Spinal cord (tissue), 10 donors: ENCODE results near the gene SERF2. TPM values are rescaled to one million over a fixed set of nuclear protein-coding genes. Genes with fewer than 3 reads are reported as not detected.

Experiments used
- DNase-seq, 6 donors: peaks; one replicate each; pipeline versions ENCODE4 v3.0.0 to v3.0.0-alpha.2; 2013 to 2015; ENCODE audit warnings: low spot score in 6 of 6, low read depth in 4 of 6
- H3K27ac ChIP-seq: one replicate; pipeline ENCODE4 v1.5.1; 2013; ENCODE audit warnings: low read depth, low read length, control low read depth
- H3K27me3 ChIP-seq: one replicate; pipeline ENCODE4 v1.6.1; 2013; ENCODE audit warnings: low read length; ENCODE audit not compliant: control insufficient read depth, insufficient read depth
- H3K36me3 ChIP-seq: one replicate; pipeline ENCODE4 v1.6.1; 2013; ENCODE audit warnings: low read length; ENCODE audit not compliant: control insufficient read depth, insufficient read depth
- H3K4me1 ChIP-seq: one replicate; pipeline ENCODE4 v1.6.1; 2013; ENCODE audit warnings: low read length; ENCODE audit not compliant: control insufficient read depth, insufficient read depth
- H3K4me3 ChIP-seq: one replicate; pipeline ENCODE4 v1.5.1; 2013; ENCODE audit warnings: low read depth, low read length, control low read depth
- H3K9me3 ChIP-seq: one replicate; pipeline ENCODE4 v1.6.1; 2013; ENCODE audit warnings: low read length; ENCODE audit not compliant: control insufficient read depth, insufficient read depth
- WGBS: methylation state at CpG from one replicate; pipeline ENCODE4 v1.1.5; 2013; ENCODE audit warnings: missing lambda C conversion rate; ENCODE audit not compliant: insufficient coverage; 5-methylcytosine and 5-hydroxymethylcytosine counted together
- polyA plus RNA-seq, 2 donors: library from polyadenylated mRNA; unstranded; fragments of 120-200 nt; gene quantifications; one replicate each; pipeline ENCODE4 v1.2.1, GENCODE V29; 2013; ENCODE audit not compliant: insufficient read length in 2 of 2
- total RNA-seq, 2 donors: library from RNA; depleted of rRNA in 1 of 2; stranded (reverse); fragments of 120-200 nt in 1 of 2; fragments of >200 nt in 1 of 2; gene quantifications; one replicate each; pipeline versions ENCODE4 v1.2.3 to v1.2.4, GENCODE V29; 2013 to 2014
- donor health status: healthy.

SERF2 gene
- total and polyA plus RNA-seq, 4 donors, result 134 to 884 (median 521) TPM

- no peaks in the 10 kb centered on the region for H3K27me3 ChIP-seq
Observed at GRCh38 chr15:43789409-43789808, 2.7 kb upstream of the SERF2 start.

DNA sequence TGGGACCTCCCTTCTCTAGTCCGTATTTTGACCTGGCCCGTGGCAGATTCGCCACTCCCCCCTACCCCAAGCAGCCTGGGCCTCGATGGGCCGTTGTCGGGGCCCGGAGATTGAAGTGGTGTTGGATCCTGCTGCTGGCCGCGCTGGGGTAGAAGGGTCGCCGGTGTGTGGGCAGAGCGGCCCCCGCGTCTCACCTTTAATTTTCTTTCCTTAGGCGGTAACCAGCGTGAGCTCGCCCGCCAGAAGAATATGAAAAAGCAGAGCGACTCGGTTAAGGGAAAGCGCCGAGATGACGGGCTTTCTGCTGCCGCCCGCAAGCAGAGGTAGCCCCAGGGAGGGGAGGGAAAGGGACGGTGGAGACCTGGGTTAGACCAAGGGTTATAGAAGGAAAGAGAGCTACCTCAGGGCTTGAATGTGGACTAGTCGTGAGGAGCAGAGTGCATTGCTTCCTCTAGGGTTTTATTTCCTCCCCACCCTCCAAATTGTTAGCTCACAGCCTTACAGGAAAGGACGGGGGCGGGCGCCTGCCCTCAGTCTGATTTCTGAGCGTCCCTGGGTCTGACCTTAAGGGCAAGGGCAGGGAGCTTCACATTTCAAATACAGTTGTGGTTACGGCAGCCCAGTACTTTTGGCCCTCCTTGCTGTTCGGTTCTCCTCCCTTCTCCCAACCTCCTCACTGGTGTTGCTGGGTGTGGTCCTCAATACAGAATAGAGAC lies 799 bp downstream of the SERF2 start:
- no peaks in the 10 kb centered on the region for H3K9me3 ChIP-seq
- peak overlapping the region; percentile 100 for H3K4me3 ChIP-seq
- H3K27me3 ChIP-seq, result no peaks in the 10 kb centered on the region
- peaks cover 25% of the 10 kb centered on the region for H3K4me1 ChIP-seq
- peaks cover 33% of the 10 kb centered on the region for H3K36me3 ChIP-seq
- no peak for DNase-seq
- H3K27ac ChIP-seq, result peak overlapping the region; percentile 98
- WGBS, result 5% methylated on average over 26 of the region's 33 CpGs

More at GRCh38 chr15:43789409-43789808, 2.7 kb upstream of the SERF2 start:
- H3K36me3 ChIP-seq, result peaks cover 13% of the 10 kb centered on the region
- H3K27ac ChIP-seq, result no peak overlapping the region
- peaks cover 19% of the 10 kb centered on the region for H3K4me1 ChIP-seq
- H3K4me3 ChIP-seq, result no peak overlapping the region
- H3K9me3 ChIP-seq, result no peaks in the 10 kb centered on the region
- no peak for DNase-seq
- WGBS, result no CpG with 5 or more reads among the region's 3 CpGs

GRCh38 chr15:43793647-43794046 lies 1.5 kb downstream of the SERF2 start:
- Histone ChIP-seq H3K4me3 (peak overlapping the region; percentile 100), H3K36me3 (peaks cover 33% of the 10 kb centered on the region), H3K4me1 (peaks cover 25% of the 10 kb centered on the region), H3K27ac (no peak overlapping the region), H3K27me3 (no peaks in the 10 kb centered on the region), H3K9me3 (no peaks in the 10 kb centered on the region)
- no peak for DNase-seq
- WGBS, result 90% methylated on average over 9 of the region's 10 CpGs

DNA sequence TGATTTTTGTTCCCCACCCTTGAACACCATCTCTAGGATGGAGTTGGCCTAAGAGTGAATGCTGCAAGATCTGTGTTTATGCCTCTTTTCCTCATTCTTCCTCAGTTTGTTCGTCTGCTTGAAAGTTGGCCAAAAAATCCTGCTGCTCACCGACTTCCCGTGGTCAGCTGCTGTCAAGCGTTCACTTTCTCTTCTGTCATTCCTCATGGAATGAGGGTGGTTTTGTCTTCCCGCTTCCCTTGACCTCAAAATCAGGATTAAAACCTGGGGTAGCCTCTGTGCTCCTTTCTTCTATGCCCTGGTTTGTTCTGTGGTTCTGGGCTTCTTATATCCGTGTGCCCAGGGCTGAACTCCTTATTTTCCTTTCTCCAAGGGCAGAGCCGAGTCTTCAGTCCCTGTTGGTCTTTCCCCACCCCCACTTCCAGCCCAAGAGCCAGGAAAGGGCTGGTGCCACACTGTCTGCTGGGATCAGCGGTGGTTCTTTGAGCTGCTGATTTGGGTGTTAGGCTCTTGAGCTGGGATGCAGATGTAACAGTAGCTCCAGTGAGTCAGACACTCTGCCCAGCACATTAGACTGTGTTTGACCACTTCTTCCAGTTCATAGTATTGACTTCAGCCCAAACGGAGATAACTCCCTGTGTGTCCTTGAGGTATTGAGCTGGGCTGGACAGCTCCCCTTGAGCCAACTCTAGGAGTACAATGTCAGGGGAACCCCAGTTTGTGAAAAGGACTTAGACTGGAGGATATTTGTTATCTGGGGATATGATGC lies 2.3 kb downstream of the SERF2 start:
- Histone ChIP-seq H3K4me1 (peaks cover 25% of the 10 kb centered on the region), H3K9me3 (no peaks in the 10 kb centered on the region), H3K4me3 (peak overlapping the region; percentile 1), H3K27ac (no peak overlapping the region), H3K27me3 (no peaks in the 10 kb centered on the region), H3K36me3 (peaks cover 40% of the 10 kb centered on the region)
- no peak for DNase-seq
- WGBS, result 78% methylated on average over 5 of the region's 9 CpGs

DNA sequence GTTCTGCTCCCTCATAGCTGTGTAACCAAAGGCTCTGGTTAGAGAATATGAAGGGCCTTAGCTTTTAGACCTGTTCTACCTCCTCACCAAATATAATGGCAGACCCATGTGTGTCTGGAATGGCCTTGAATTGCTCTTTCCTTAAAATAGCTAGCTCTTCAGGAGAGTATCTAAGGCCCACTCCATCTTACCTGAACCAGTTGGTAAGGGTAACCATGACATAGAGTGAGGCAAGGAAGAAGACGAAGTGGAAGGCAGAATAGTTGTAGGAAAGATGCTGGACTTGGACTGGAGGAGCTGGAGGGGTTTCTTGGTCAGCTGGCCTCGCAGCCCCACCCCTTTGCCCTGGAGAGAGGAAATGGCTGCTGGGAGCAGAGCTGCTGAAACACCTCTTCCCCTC lies 3.1 kb downstream of the SERF2 start:
- Histone ChIP-seq H3K27me3 (no peaks in the 10 kb centered on the region), H3K27ac (no peak overlapping the region), H3K36me3 (peaks cover 45% of the 10 kb centered on the region), H3K4me1 (peaks cover 30% of the 10 kb centered on the region), H3K4me3 (no peak overlapping the region), H3K9me3 (no peaks in the 10 kb centered on the region)
- 100% methylated on average over 1 of the region's 2 CpGs for WGBS
- no peak for DNase-seq

DNA sequence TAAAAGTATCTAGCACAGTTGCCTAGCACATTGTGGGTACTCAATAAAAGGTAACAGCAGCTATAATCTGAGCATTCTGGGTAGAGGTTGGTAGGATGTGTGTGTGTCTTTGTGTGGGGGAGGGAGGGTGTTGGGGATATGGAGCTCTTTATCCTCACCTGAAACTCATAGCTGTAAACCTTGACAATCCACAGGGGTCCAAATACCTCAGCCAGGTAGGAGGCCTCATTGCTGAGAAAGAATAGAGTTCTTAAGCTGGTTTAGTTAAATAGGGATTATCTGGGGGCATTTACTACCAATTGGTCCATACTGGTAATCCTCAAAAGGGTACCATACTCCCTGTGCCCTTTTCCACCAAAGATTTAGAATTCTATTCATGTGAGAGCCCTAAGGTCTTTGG lies 3.9 kb downstream of the SERF2 start:
- H3K9me3 ChIP-seq, result no peaks in the 10 kb centered on the region
- peaks cover 45% of the 10 kb centered on the region for H3K36me3 ChIP-seq
- H3K27me3 ChIP-seq, result no peaks in the 10 kb centered on the region
- peaks cover 32% of the 10 kb centered on the region for H3K4me1 ChIP-seq
- no peak overlapping the region for H3K4me3 ChIP-seq
- DNase-seq, result no peak
- H3K27ac ChIP-seq, result no peak overlapping the region

GRCh38 chr15:43796566-43796965 lies 4.4 kb downstream of the SERF2 start:
- WGBS, result no CpG with 5 or more reads among the region's 3 CpGs
- Histone ChIP-seq H3K4me3 (no peak overlapping the region), H3K9me3 (no peaks in the 10 kb centered on the region), H3K4me1 (peaks cover 29% of the 10 kb centered on the region), H3K27me3 (no peaks in the 10 kb centered on the region), H3K27ac (no peak overlapping the region), H3K36me3 (peaks cover 45% of the 10 kb centered on the region)
- DNase-seq, result no peak

DNA sequence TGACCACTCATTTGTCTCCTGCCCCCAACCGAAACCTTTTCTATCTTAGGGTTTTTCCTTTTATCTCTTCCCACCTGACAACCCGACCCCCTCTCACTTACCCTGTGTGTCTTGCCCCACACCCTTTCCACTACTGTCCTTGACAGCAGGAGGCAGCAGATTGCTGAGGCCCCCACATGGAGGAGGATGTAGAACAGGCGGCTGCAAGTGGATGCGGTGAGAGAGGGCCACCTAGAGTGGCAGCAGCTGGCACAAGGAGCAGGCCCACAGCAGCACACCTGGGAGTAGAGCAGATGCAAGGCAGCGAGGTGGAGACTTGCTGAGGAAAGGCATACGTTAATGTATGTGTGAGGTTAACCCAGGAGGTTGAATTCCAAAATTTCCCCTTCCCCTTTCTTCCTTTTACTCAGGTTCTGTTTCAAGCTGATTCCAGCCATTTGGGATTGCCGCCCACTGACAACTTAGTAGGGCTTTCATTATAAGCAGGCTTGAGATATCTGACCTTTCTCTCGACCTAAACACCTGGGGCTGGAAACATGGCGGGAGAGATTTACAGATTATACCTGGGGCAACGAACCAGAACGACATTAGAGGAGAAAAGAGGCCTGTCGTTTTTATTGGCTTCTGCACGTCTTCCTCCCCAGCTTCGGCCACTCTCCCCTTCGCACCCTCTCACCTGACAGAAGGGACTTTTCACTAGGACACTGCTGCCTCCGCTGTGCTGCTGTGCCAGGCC lies 7.3 kb downstream of the SERF2 start:
- H3K27ac ChIP-seq, result peak overlapping the region; percentile 94
- no peaks in the 10 kb centered on the region for H3K27me3 ChIP-seq
- WGBS, result 93% methylated on average over 13 of the region's 16 CpGs
- H3K4me3 ChIP-seq, result no peak overlapping the region
- no peaks in the 10 kb centered on the region for H3K9me3 ChIP-seq
- no peak for DNase-seq
- peaks cover 50% of the 10 kb centered on the region for H3K36me3 ChIP-seq
- peaks cover 14% of the 10 kb centered on the region for H3K4me1 ChIP-seq

DNA sequence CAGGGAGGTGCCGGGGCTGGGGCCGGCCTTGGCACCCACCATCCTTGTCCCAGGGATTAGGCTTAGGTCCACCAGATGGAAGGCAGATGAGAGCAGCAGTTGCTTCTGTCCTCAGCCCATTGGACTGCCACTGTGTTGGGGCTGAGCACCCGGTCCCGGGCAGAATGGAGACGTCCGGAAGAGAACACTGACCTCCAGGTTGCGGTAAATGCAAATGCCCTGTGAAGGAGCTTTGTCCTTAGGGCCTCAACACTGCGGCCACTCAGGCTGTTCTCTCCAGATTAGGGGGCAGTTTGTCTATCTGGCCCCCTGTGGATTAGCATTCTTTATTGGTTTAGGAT lies 7.8 kb downstream of the SERF2 start, which contains the start of gene SERINC4:
SERINC4 (minus strand) TSS at position 276 of the 341 bp plus-strand sequence; CDS start at position 42, 234 bp downstream.
- Histone ChIP-seq H3K27me3 (no peaks in the 10 kb centered on the region), H3K4me3 (peak within 1 kb of the TSS; percentile 67), H3K9me3 (no peaks in the 10 kb centered on the region), H3K4me1 (peaks cover 9% of the 10 kb centered on the region), H3K27ac (peak within 1 kb of the TSS; percentile 94), H3K36me3 (peaks cover 45% of the 10 kb centered on the region)
- WGBS, result 93% methylated on average over 8 of the region's 8 CpGs
- DNase-seq, result no peak
